GM23338 (cell line): ENCODE data around the gene USP31. TPM values are rescaled to one million over a fixed set of nuclear protein-coding genes. Genes with fewer than 3 reads are reported as not detected.

ENCODE experiments used
- ATAC-seq: fragments of 200-7000 bp; cut with Tn5 transposase; 3 replicates; pipeline ENCODE4 v1.9.1; 2020
- DNase-seq: peaks from one replicate; pipeline ENCODE4 v3.0.0-alpha.2; 2015; ENCODE audit warnings: low spot score
- H2AFZ ChIP-seq: fragments of 200-600 bp; sonication (generic); 2 replicates; pipeline ENCODE4 v1.8.0; 2016; ENCODE audit warnings: antibody characterized with exemption, mild to moderate bottlenecking, moderate library complexity
- H3F3A ChIP-seq: fragments of 200-600 bp; sonication (generic); replicated peaks from 2 replicates; pipeline ENCODE4 v1.8.0; 2017; ENCODE audit warnings: antibody characterized with exemption, mixed run types, low read depth
- H3K27ac ChIP-seq: fragments of 200-600 bp; sonication (generic); 2 replicates; pipeline ENCODE4 v1.6.1; 2016; ENCODE audit warnings: low read depth
- H3K27me3 ChIP-seq: fragments of 200-600 bp; sonication (generic); 2 replicates; pipeline ENCODE4 v1.8.0; 2016; ENCODE audit warnings: mild to moderate bottlenecking, mixed run types, moderate library complexity; ENCODE audit not compliant: insufficient read depth
- H3K36me3 ChIP-seq: fragments of 200-600 bp; sonication (generic); 2 replicates; pipeline ENCODE4 v1.8.0; 2016; ENCODE audit warnings: mild to moderate bottlenecking; ENCODE audit not compliant: insufficient read depth
- H3K4me1 ChIP-seq: fragments of 200-600 bp; sonication (generic); 2 replicates; pipeline ENCODE4 v1.8.0; 2016; ENCODE audit warnings: mild to moderate bottlenecking, moderate library complexity; ENCODE audit not compliant: insufficient read depth
- H3K4me2 ChIP-seq: fragments of 200-600 bp; sonication (generic); 2 replicates; pipeline ENCODE4 v1.7.1; 2017; ENCODE audit warnings: mixed run types
- H3K4me3 ChIP-seq: fragments of 200-600 bp; sonication (generic); 2 replicates; pipeline ENCODE4 v1.6.1; 2016; ENCODE audit warnings: mixed run types
- H3K79me2 ChIP-seq: fragments of 200-600 bp; sonication (generic); replicated peaks from 2 replicates; pipeline ENCODE4 v1.8.0; 2017; ENCODE audit warnings: mild to moderate bottlenecking; ENCODE audit not compliant: insufficient read depth
- H3K9me2 ChIP-seq: fragments of 200-600 bp; sonication (generic); 2 replicates; pipeline ENCODE4 v1.8.0; 2017; ENCODE audit not compliant: insufficient read depth
- H4K20me1 ChIP-seq: fragments of 200-600 bp; sonication (generic); replicated peaks from 2 replicates; pipeline ENCODE4 v1.8.0; 2017; ENCODE audit warnings: mild to moderate bottlenecking; ENCODE audit not compliant: insufficient read depth
- H3K27ac Mint-ChIP-seq: 2 replicates; pipeline ENCODE4 v1.8.0; 2020; ENCODE audit warnings: inconsistent platforms, mild to moderate bottlenecking, moderate library complexity, mixed read lengths
- H3K27me3 Mint-ChIP-seq: 3 replicates; pipeline ENCODE4 v1.8.0; 2022; ENCODE audit warnings: low read depth, mild to moderate bottlenecking, moderate library complexity, mixed read lengths, inconsistent platforms; ENCODE audit not compliant: insufficient read depth, poor library complexity
- H3K36me3 Mint-ChIP-seq: 3 replicates; pipeline ENCODE4 v1.8.0; 2021; ENCODE audit warnings: low read depth, mild to moderate bottlenecking, inconsistent platforms, moderate library complexity, mixed read lengths
- H3K4me1 Mint-ChIP-seq: 3 replicates; pipeline ENCODE4 v1.8.0; 2020; ENCODE audit warnings: mild to moderate bottlenecking, inconsistent platforms, mixed read lengths
- H3K4me3 Mint-ChIP-seq: 3 replicates; pipeline ENCODE4 v1.8.0; 2021; ENCODE audit warnings: moderate library complexity, mild to moderate bottlenecking, inconsistent platforms, mixed read lengths
- H3K9me3 Mint-ChIP-seq: 3 replicates; pipeline ENCODE4 v1.8.0; 2020; ENCODE audit warnings: moderate library complexity, mild to moderate bottlenecking, inconsistent platforms, mixed read lengths
- CREB1 ChIP-seq: fragments of 250-450 bp; sonication (Bioruptor Pico); IDR thresholded peaks from 2 replicates; pipeline ENCODE4 v1.5.0; 2020; ENCODE audit warnings: low read depth, mild to moderate bottlenecking, moderate library complexity
- CTCF ChIP-seq, 2 experiments: fragments of 200-600 bp in 1 of 2; sonication (generic) in 1 of 2; conservative IDR thresholded peaks; 2 replicates each; pipeline versions ENCODE4 v1.5.1 to v1.6.1; 2016 to 2017; ENCODE audit warnings: antibody characterized with exemption in 2 of 2, low read depth in 2 of 2, mild to moderate bottlenecking in 2 of 2, moderate library complexity in 1 of 2
- EZH2phosphoT487 ChIP-seq: fragments of 200-600 bp; sonication (generic); IDR thresholded peaks from one replicate; pipeline ENCODE4 v1.8.1; 2018; ENCODE audit warnings: antibody characterized with exemption; ENCODE audit not compliant: unreplicated experiment
- JUNB ChIP-seq: IDR thresholded peaks from one replicate; pipeline ENCODE4 v1.6.1; 2016; ENCODE audit warnings: antibody characterized with exemption; ENCODE audit not compliant: unreplicated experiment
- POLR2AphosphoS5 ChIP-seq: IDR thresholded peaks from 2 replicates; pipeline ENCODE4 v1.6.1; 2016; ENCODE audit warnings: antibody characterized with exemption, low read depth
- REST ChIP-seq: IDR thresholded peaks from one replicate; pipeline ENCODE4 v1.6.1; 2018; ENCODE audit warnings: antibody characterized with exemption; ENCODE audit not compliant: unreplicated experiment
- STAT1 ChIP-seq: IDR thresholded peaks from one replicate; pipeline ENCODE4 v1.6.1; 2016; ENCODE audit warnings: antibody characterized with exemption; ENCODE audit not compliant: unreplicated experiment
- polyA plus RNA-seq: library from polyadenylated mRNA; unstranded; fragments of >200 nt; fragmentation: Nextera tagmentation; extraction: Ambion mirVana; gene quantifications from 2 replicates; pipeline ENCODE4 v1.2.1, GENCODE V29; 2016
- total RNA-seq: library from RNA; depleted of rRNA; stranded (reverse); fragments of >200 nt; shearing (Covaris generic); gene quantifications from 2 replicates; pipeline ENCODE4 v1.2.3, GENCODE V29; 2014

The USP31 gene
- total and polyA plus RNA-seq, 2 experiments from 2014 or later: 4.3 to 17.9 TPM

GRCh38 chr16:23155445-23156049 lies 6.3 kb upstream of the USP31 start:
- peaks cover 5% of the 10 kb centered on the region; the same call in 1 of the 2 replicates for H3K36me3 ChIP-seq
- 0 out of 2 replicates have a peak, but pooled peaks cover 4% of the 10 kb centered on the region for H3K4me1 ChIP-seq
- no peak overlapping the region for H3K4me3 ChIP-seq
- H3K27me3 ChIP-seq: 0 out of 2 replicates have a peak, but pooled peaks cover 5% of the 10 kb centered on the region
- no peaks in the 10 kb centered on the region for H4K20me1 ChIP-seq
- H2AFZ ChIP-seq: peak overlapping the region; percentile 10; the same call in 1 of the 2 replicates
- peaks cover 6% of the 10 kb centered on the region for H3K4me1 Mint-ChIP-seq
- no peaks in the 10 kb centered on the region for H3K27me3 Mint-ChIP-seq
- peaks cover 15% of the 10 kb centered on the region for H3K9me3 Mint-ChIP-seq
- H3K27ac ChIP-seq: no peak overlapping the region
- H3K4me3 Mint-ChIP-seq: no peak overlapping the region
- no peak overlapping the region for H3K4me2 ChIP-seq
- no peaks in the 10 kb centered on the region for H3F3A ChIP-seq
- no peak overlapping the region for H3K27ac Mint-ChIP-seq
- H3K9me2 ChIP-seq: no peaks in the 10 kb centered on the region; the same call in none of the 2 replicates
- peak; percentile 92 for ATAC-seq
- peak; percentile 54 for DNase-seq
- H3K36me3 Mint-ChIP-seq: peaks cover 11% of the 10 kb centered on the region
- no peaks in the 10 kb centered on the region for H3K79me2 ChIP-seq
- no peak for TF ChIP-seq REST
- TF ChIP-seq POLR2AphosphoS5: no peak
- TF ChIP-seq EZH2phosphoT487: no peak
- TF ChIP-seq STAT1: no peak
- no peak for TF ChIP-seq CREB1 (CRISPR knock-in tag)
- TF ChIP-seq CTCF (conservative IDR thresholded peaks at IDR 0.05; ENCODE audit: low read depth in 2 of 2): peak; percentile 62 to 73

- Histone ChIP-seq H3K27ac (no peak overlapping the region), H3K27me3 (peaks cover 8% of the 10 kb centered on the region; the same call in 1 of the 2 replicates), H3K4me1 (peaks cover 14% of the 10 kb centered on the region; the same call in 1 of the 2 replicates), H2AFZ (no peak overlapping the region), H3K9me2 (no peaks in the 10 kb centered on the region), H3K79me2 (peaks cover 7% of the 10 kb centered on the region), H3K4me3 (no peak overlapping the region), H3K4me2 (no peak overlapping the region), H3F3A (no peaks in the 10 kb centered on the region), H3K36me3 (no peaks in the 10 kb centered on the region), H4K20me1 (peaks cover 5% of the 10 kb centered on the region; the same call in 1 of the 2 replicates)
- H3K4me3 Mint-ChIP-seq: no peak overlapping the region
- no peak overlapping the region for H3K27ac Mint-ChIP-seq
- H3K27me3 Mint-ChIP-seq: peaks cover 6% of the 10 kb centered on the region
- peaks cover 5% of the 10 kb centered on the region; the same call in 1 of the 3 replicates for H3K36me3 Mint-ChIP-seq
- DNase-seq (no peak), ATAC-seq (no peak)
- no peaks in the 10 kb centered on the region; the same call in 2 of the 3 replicates for H3K9me3 Mint-ChIP-seq
- H3K4me1 Mint-ChIP-seq: peaks cover 8% of the 10 kb centered on the region
- TF ChIP-seq CTCF (conservative IDR thresholded peaks at IDR 0.05; ENCODE audit: low read depth in 2 of 2) (no peak), JUNB (no peak)
Measured at GRCh38 chr16:23152386-23153178, 3.3 kb upstream of the USP31 start.
